ENCODE data around the gene THBS2. TPM values are rescaled to one million over a fixed set of nuclear protein-coding genes. Genes with fewer than 3 reads are reported as not detected.

Gene THBS2
- total RNA-seq, 1 experiment from 2014 or later = not detected

GRCh38 chr6:169189686-169190085 is 64.0 kb downstream of the THBS2 start:
- intact Hi-C loops (cut with micrococcal nuclease; ENCODE audit: unreplicated experiment) = no loop called here
- H3K36me3 ChIP-seq (ENCODE audit: low read depth) = no peaks in the 10 kb centered on the region
- ChIA-PET CTCF (no interaction called here), POLR2A (ENCODE audit: unreplicated experiment) (no interaction called here)
- no TSS peak for BruUV-seq (replicated peaks)
- no peak overlapping the region for H3K27ac ChIP-seq
- H3K9me2 ChIP-seq (ENCODE audit: insufficient read depth) = no peaks in the 10 kb centered on the region
- no peaks in the 10 kb centered on the region for H3K79me2 ChIP-seq (ENCODE audit: low read depth)
- no peak for TF ChIP-seq EZH2 (IDR thresholded peaks at IDR 0.05; ENCODE audit: low read depth)
- TF ChIP-seq, protein P1, sequence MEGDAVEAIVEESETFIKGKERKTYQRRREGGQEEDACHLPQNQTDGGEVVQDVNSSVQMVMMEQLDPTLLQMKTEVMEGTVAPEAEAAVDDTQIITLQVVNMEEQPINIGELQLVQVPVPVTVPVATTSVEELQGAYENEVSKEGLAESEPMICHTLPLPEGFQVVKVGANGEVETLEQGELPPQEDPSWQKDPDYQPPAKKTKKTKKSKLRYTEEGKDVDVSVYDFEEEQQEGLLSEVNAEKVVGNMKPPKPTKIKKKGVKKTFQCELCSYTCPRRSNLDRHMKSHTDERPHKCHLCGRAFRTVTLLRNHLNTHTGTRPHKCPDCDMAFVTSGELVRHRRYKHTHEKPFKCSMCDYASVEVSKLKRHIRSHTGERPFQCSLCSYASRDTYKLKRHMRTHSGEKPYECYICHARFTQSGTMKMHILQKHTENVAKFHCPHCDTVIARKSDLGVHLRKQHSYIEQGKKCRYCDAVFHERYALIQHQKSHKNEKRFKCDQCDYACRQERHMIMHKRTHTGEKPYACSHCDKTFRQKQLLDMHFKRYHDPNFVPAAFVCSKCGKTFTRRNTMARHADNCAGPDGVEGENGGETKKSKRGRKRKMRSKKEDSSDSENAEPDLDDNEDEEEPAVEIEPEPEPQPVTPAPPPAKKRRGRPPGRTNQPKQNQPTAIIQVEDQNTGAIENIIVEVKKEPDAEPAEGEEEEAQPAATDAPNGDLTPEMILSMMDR (conservative IDR thresholded peaks at IDR 0.05) = no peak
- H3K9me3 ChIP-seq (ENCODE audit: insufficient read depth, low read depth) = no peaks in the 10 kb centered on the region
- H3K4me2 ChIP-seq = no peak overlapping the region
- no peak overlapping the region for H3K4me3 ChIP-seq
- H3K4me1 ChIP-seq (replicated peaks; ENCODE audit: insufficient read depth) = no peaks in the 10 kb centered on the region
- no peaks in the 10 kb centered on the region for H3F3A ChIP-seq (ENCODE audit: insufficient read depth, low read depth)
- H4K20me1 ChIP-seq (ENCODE audit: insufficient read depth) = no peaks in the 10 kb centered on the region
- DNase-seq = no peak
- peaks cover 69% of the 10 kb centered on the region for H3K27me3 ChIP-seq (ENCODE audit: insufficient read depth, low read depth)
- no peak overlapping the region for H2AFZ ChIP-seq

DNA sequence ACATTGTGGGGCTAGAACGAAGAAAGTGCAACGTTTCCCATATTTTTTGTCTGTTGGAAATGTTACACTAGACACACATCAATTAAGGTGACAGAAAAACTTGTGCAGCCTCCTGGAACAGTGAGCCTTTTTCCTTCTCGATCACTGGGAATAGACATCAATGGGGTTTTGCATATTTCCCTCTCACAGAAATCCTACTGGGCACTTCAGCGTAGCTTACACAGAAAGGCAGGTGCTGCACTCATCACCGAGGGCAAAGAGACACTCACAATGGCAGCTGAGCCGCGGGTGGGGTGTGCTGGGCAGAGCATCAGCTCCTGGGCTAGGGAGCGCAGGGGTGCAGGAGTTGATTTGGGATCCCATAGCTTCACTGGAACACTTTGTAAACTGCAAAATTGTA is 64.5 kb downstream of the THBS2 start:
- TF ChIP-seq, protein P1 (conservative IDR thresholded peaks at IDR 0.05) = no peak
- TF ChIP-seq EZH2 (IDR thresholded peaks at IDR 0.05; ENCODE audit: low read depth) = no peak
- BruUV-seq (replicated peaks) = no TSS peak
- ChIA-PET POLR2A (ENCODE audit: unreplicated experiment) (no interaction called here), CTCF (no interaction called here)
- DNase-seq = no peak
- no peaks in the 10 kb centered on the region for H3K9me3 ChIP-seq (ENCODE audit: insufficient read depth, low read depth)
- intact Hi-C loops (cut with micrococcal nuclease; ENCODE audit: unreplicated experiment) = no loop called here
- no peaks in the 10 kb centered on the region for H3K79me2 ChIP-seq (ENCODE audit: low read depth)
- no peaks in the 10 kb centered on the region for H3K9me2 ChIP-seq (ENCODE audit: insufficient read depth)
- no peak overlapping the region for H3K4me3 ChIP-seq
- no peaks in the 10 kb centered on the region for H3F3A ChIP-seq (ENCODE audit: insufficient read depth, low read depth)
- H3K27ac ChIP-seq = no peak overlapping the region
- no peaks in the 10 kb centered on the region for H4K20me1 ChIP-seq (ENCODE audit: insufficient read depth)
- H3K27me3 ChIP-seq (ENCODE audit: insufficient read depth, low read depth) = peaks cover 74% of the 10 kb centered on the region
- no peaks in the 10 kb centered on the region for H3K4me1 ChIP-seq (replicated peaks; ENCODE audit: insufficient read depth)
- H2AFZ ChIP-seq = no peak overlapping the region
- no peak overlapping the region for H3K4me2 ChIP-seq
- no peaks in the 10 kb centered on the region for H3K36me3 ChIP-seq (ENCODE audit: low read depth)

DNA sequence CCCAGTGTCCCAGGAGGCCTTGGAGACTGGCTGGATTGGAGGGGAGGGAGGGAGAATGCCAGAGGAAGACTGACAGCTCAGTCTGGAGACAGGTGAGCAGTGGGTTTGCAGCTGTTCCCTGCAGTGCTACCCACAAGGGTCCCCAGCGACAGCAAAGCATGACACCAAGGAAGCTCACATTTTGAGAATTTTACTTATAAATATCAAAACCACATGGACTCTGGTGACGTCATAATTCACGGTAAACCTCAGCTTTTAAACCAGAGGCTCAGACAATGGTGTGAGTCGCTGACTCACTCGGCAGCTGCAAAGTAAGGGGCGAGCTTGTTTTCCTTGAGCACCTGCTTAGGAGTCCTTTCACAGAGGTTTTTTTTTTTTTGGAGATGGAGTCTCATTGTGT is 65.2 kb downstream of the THBS2 start:
- Histone ChIP-seq H3K79me2 (ENCODE audit: low read depth) (no peaks in the 10 kb centered on the region), H3K4me1 (replicated peaks; ENCODE audit: insufficient read depth) (no peaks in the 10 kb centered on the region), H3K4me2 (no peak overlapping the region), H3F3A (ENCODE audit: insufficient read depth, low read depth) (no peaks in the 10 kb centered on the region), H3K9me2 (ENCODE audit: insufficient read depth) (no peaks in the 10 kb centered on the region), H2AFZ (no peak overlapping the region), H3K4me3 (no peak overlapping the region), H3K36me3 (ENCODE audit: low read depth) (no peaks in the 10 kb centered on the region), H4K20me1 (ENCODE audit: insufficient read depth) (no peaks in the 10 kb centered on the region), H3K27me3 (ENCODE audit: insufficient read depth, low read depth) (peaks cover 76% of the 10 kb centered on the region), H3K27ac (no peak overlapping the region), H3K9me3 (ENCODE audit: insufficient read depth, low read depth) (no peaks in the 10 kb centered on the region)
- no peak for TF ChIP-seq EZH2 (IDR thresholded peaks at IDR 0.05; ENCODE audit: low read depth)
- TF ChIP-seq, protein P1 (conservative IDR thresholded peaks at IDR 0.05) = no peak
- ChIA-PET CTCF (no interaction called here), POLR2A (ENCODE audit: unreplicated experiment) (no interaction called here)
- no TSS peak for BruUV-seq (replicated peaks)
- no peak for DNase-seq
- intact Hi-C loops (cut with micrococcal nuclease; ENCODE audit: unreplicated experiment) = no loop called here
